GM18507 (cell line): ENCODE data around the gene SAC3D1.
A peak's percentile ranks its signal among the peaks of the same experiment; 100 is the strongest.
"Not testable (repeated sequence)": the region's sequence is repeated elsewhere in the genome, so short reads cannot be mapped to it uniquely, and the experiment has no call there.

Experiments used
- DNase-seq: peaks from one replicate; pipeline ENCODE4 v3.0.0; 2011; ENCODE audit warnings: low read depth; ENCODE audit not compliant: insufficient read length; ENCODE audit errors: extremely low spot score
- FAIRE-seq: peaks from 2 replicates; lab custom pipeline; 2011; peaks lifted over from hg19 to GRCh38; lab: Jason Lieb, UNC

Gene SAC3D1

GRCh38 chr11:65021003-65021402 lies 20.0 kb upstream of the SAC3D1 start:
- FAIRE-seq (no peak), DNase-seq (no peak)

- FAIRE-seq = no peak
- DNase-seq = no peak
Observed at GRCh38 chr11:65021509-65021908, 19.5 kb upstream of the SAC3D1 start.

GRCh38 chr11:65023502-65023901 lies 17.5 kb upstream of the SAC3D1 start:
- FAIRE-seq = not testable (repeated sequence)

GRCh38 chr11:65026810-65027209 lies 14.2 kb upstream of the SAC3D1 start:
- DNase-seq = no peak
- FAIRE-seq = no peak

More at GRCh38 chr11:65023502-65023901, 17.5 kb upstream of the SAC3D1 start:
- not testable (repeated sequence) for DNase-seq

GRCh38 chr11:65027213-65028067 lies 13.6 kb upstream of the SAC3D1 start, which contains the start of gene SNX15:
Gene SNX15 (plus strand): TSS chr11:65027439. CDS start chr11:65027538, 99 bp downstream.
- DNase-seq = peak; percentile 84

GRCh38 chr11:65032216-65032615 lies 8.8 kb upstream of the SAC3D1 start:
- DNase-seq (no peak), FAIRE-seq (no peak)

More at GRCh38 chr11:65027213-65028067, 13.6 kb upstream of the SAC3D1 start, which contains the start of gene SNX15:
- FAIRE-seq = peak; percentile 79

GRCh38 chr11:65034423-65034822 lies 6.6 kb upstream of the SAC3D1 start:
- FAIRE-seq = no peak
- DNase-seq = no peak

GRCh38 chr11:65035579-65035978 lies 5.4 kb upstream of the SAC3D1 start:
- no peak for FAIRE-seq
- no peak for DNase-seq

- no peak for DNase-seq
- no peak for FAIRE-seq
Observed at GRCh38 chr11:65036931-65037330, 4.1 kb upstream of the SAC3D1 start.

GRCh38 chr11:65040520-65040846 lies 527 bp upstream of the SAC3D1 start:
- no peak for FAIRE-seq
- no peak for DNase-seq

- FAIRE-seq (no peak), DNase-seq (no peak)
Observed at GRCh38 chr11:65042891-65043290, 1.9 kb downstream of the SAC3D1 start.

- FAIRE-seq (no peak), DNase-seq (no peak)
Observed at GRCh38 chr11:65043881-65044501, 3.0 kb downstream of the SAC3D1 start.

- DNase-seq = no peak
- no peak for FAIRE-seq
Observed at GRCh38 chr11:65045061-65045460, 4.1 kb downstream of the SAC3D1 start.

- FAIRE-seq (no peak), DNase-seq (no peak)
Observed at GRCh38 chr11:65045728-65046127, 4.7 kb downstream of the SAC3D1 start.

GRCh38 chr11:65047581-65048422 lies 6.8 kb downstream of the SAC3D1 start:
- FAIRE-seq (no peak), DNase-seq (no peak)

GRCh38 chr11:65051398-65051858 lies 10.4 kb downstream of the SAC3D1 start:
- DNase-seq (no peak), FAIRE-seq (no peak)

- no peak for DNase-seq
Observed at GRCh38 chr11:65053827-65054508, 13.0 kb downstream of the SAC3D1 start.

GRCh38 chr11:65055538-65055937 lies 14.5 kb downstream of the SAC3D1 start:
- no peak for DNase-seq

More at GRCh38 chr11:65053827-65054508, 13.0 kb downstream of the SAC3D1 start:
- FAIRE-seq = peak; percentile 31

GRCh38 chr11:65056999-65057398 lies 16.0 kb downstream of the SAC3D1 start:
- FAIRE-seq (no peak), DNase-seq (no peak)

More at GRCh38 chr11:65055538-65055937, 14.5 kb downstream of the SAC3D1 start:
- FAIRE-seq = no peak
